Measurements from ENCODE around the gene PTPN5.
A peak's percentile ranks its signal among the peaks of the same experiment; 100 is the strongest.
"Not testable (repeated sequence)": the region's sequence is repeated elsewhere in the genome, so short reads cannot be mapped to it uniquely, and the experiment has no call there.

PTPN5 gene

GRCh38 chr11:18709414-18709813, 82.2 kb downstream of the PTPN5 start:
- no peak for DNase-seq (ENCODE audit: low spot score)

GRCh38 chr11:18707811-18708340, 83.7 kb downstream of the PTPN5 start:
- no peak for DNase-seq (ENCODE audit: low spot score)

DNA sequence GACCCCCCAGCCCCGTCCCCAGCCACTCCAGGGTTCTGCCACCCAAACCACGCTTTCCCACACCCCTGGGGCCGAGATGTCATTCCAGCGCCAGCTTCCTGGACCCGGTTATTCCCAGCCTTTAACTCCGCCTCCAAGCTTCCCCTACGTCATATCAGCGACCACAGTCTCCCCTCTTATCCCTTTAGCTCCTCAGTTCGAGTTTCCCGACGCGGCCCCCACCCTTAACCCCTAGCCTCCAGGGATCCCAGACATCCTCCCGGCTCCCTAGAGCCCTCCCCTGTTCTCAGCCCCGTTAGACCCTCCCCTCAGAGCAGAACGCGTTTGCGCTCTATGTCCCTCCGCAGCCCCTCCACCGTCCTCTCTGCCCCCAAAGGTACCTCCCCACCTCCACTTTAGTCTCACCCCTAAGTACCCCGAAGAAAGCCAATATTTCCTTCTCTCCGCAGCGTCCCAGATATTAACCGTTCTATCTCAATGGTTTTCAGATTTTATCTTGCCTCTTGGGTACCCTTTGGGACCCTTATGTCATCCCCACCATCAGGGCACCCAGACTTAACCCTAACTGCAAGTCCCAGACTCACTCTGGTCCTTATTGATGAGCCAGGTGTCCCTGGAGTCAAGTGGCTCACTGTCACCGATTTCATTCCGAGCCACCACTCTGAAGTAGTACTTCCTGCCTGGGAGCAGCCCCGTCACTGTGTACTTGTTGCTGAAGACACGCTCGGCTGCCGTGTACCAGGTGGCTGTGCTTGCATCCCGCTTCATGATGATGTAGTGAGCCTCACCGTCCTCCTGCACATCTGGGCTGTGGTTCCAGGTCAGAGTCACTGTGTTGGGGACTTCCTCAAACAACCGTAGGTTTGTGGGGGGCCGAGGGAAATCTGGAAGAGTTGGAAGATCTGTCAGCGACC, 85.0 kb downstream of the PTPN5 start:
- no peak for DNase-seq (ENCODE audit: low spot score)

DNA sequence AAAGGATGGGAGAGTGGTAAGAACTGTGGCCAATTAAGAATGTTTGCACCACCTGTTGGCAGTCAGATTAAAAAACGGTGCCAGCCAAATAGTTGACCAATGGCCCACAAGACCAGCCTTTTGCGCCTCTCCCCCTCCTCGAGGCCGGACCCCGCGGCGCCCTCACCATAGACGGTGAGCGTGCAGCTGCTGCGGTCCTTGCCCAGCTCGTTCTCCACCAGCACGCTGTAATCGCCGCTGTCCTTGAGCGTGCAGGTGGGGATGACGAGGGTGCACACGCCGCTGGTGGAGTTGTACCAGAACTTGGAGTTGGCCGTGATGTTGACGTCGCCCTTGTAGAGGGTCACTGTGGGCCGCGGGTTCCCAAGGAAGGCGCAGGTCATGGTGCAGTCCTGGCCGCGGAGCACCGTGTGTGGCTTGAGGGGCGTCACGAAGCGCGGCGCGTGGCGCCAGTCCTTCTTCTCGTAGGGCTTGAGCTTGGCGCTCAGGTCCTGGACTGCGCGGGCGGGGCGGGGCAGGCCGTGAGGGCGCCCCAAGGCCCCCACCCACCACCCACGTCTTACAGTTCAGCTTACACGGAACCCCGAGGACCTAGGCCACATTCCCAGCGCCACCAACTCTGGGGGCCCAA, 85.8 kb downstream of the PTPN5 start:
- no peak for DNase-seq (ENCODE audit: low spot score)

DNA sequence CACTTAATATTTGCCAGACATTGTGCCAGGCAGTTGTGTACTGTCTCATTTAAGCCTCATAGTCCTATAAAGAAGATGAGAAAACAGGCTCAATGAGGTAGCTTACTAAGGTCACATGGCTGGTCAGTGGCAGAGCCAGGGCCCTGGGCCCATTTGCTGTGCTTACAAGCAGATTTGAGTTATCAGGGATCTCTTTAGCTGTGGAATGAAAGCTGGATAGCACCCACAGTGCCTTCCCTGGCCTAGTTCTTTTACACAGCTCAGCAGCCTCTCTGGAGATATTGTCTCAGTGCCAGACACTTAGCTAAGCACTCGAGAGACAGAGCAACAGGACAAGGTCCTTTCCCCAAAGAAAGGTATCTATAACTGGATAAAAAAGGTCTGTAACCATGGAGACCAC, 86.9 kb downstream of the PTPN5 start:
- no peak for DNase-seq (ENCODE audit: low spot score)

GRCh38 chr11:18704045-18704645, 87.5 kb downstream of the PTPN5 start:
- DNase-seq (ENCODE audit: low spot score): no peak

GRCh38 chr11:18703001-18703763, 88.4 kb downstream of the PTPN5 start:
- DNase-seq (ENCODE audit: low spot score): no peak

- DNase-seq (ENCODE audit: low spot score): no peak
Observed at GRCh38 chr11:18701614-18702216, 89.9 kb downstream of the PTPN5 start.

GRCh38 chr11:18700872-18701271, 90.7 kb downstream of the PTPN5 start:
- DNase-seq (ENCODE audit: low spot score): no peak

DNA sequence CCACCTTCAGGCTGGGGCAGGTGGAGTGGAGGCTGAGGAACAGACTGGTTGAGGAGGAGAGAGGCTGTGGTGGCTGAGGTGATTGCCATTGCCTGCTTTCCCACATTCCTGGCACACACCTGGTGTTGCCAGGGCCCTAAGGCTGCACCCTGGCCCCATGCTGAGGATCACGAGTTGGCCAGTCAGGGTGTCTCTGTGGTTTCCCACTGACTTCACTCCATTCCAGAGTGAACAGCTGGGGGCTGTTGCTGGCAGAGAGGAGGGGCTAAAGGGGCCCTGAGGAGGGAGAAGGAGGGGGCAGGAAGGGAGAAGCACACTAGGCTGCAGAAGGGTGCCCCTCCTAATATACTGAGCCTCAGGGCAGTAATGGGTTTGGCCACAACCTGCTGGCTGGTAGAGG, 91.2 kb downstream of the PTPN5 start:
- no peak for DNase-seq (ENCODE audit: low spot score)

DNA sequence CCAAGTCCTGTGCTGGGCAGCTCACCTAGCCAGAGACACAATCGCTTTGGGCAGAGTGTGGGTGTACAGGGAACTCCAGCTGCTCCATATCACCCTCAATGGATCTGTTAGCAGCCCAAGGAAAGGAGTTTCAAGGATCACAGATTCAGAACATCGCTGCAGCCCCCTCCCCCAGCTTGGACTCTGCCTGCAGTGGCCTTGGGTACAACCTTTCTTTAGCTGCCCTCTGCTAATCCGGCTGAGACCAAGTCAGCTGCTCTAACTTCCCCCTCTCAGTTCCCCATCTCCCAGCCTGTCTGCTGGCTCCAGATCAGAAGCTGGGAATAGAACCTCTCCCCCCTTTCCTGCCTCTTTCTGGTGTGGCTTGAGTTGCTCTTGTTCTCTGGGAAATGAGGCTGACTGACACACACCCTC, 91.7 kb downstream of the PTPN5 start:
- DNase-seq (ENCODE audit: low spot score): no peak

- no peak for DNase-seq (ENCODE audit: low spot score)
Observed at GRCh38 chr11:18699269-18699596, 92.4 kb downstream of the PTPN5 start.

DNA sequence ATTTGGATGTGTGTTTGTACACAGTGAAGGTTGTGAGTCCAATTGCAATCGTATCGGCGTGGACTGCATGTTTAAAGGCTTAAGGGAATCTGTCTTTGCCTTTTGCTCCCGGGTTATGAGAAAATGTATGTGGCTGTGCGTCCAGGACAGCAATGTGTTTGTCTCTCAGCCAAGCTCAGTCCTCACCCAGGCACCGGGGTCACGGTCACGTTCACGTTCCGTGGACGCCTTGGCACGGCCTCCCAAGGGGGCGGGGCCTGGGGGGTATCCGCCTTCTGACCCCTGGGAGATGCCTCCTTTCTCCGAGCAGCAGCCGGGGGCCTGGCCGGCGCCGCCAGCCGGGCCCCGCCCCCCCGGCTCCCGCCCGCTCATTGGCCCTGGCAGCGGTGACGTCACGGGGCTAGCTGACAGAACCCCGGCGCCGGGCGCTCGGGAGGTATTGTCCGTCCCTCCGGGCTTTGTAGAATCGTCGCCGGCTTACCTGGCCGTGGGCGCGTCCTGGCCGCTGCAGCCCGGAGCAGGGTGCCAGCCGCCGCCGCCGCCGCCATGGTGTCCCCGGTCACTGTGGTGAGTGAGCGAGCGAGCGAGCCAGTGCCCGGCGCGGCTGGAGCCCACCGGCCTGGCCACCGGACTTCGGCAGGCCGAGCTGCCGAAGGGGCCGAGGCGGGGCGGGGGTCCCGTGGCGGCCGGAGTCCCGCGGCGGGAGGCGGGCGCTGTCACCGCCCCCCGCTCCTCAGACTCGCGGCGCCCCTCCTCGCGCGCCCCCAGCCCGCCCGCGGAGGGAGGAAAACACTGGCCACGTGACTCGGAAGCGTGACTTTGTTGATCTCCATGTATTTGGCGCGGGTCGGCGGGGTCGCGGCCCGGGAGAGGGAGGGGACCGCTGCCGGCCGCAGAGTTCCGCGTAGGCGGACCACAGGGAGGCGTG, 93.0 kb downstream of the PTPN5 start, which contains the start of gene TMEM86A:
TSS of gene TMEM86A (plus strand) at position 439 of the 928 bp plus-strand sequence. CDS start at position 547, 108 bp downstream.
- peak; percentile 85 for DNase-seq (ENCODE audit: low spot score)

DNA sequence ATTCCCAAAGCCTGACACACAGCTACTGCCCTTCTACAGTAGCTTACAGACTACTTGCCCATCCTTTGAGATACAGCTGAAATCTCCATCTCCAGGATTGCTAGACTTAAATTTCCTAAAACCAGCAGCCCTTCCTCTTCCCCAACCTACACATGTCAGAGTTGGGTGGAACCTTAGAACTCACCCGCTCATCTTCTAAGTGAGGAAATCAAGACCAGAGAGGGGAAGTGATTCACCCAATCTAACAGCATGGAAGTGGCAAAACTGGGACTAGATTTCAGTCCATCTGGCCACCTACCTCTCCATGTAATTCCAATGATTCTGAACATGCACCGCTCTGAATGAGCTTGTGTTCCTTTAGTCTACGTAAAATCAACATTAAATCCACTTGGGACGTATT, 94.0 kb downstream of the PTPN5 start:
- DNase-seq (ENCODE audit: low spot score): no peak

GRCh38 chr11:18696638-18697225, 94.9 kb downstream of the PTPN5 start:
- no peak for DNase-seq (ENCODE audit: low spot score)

DNA sequence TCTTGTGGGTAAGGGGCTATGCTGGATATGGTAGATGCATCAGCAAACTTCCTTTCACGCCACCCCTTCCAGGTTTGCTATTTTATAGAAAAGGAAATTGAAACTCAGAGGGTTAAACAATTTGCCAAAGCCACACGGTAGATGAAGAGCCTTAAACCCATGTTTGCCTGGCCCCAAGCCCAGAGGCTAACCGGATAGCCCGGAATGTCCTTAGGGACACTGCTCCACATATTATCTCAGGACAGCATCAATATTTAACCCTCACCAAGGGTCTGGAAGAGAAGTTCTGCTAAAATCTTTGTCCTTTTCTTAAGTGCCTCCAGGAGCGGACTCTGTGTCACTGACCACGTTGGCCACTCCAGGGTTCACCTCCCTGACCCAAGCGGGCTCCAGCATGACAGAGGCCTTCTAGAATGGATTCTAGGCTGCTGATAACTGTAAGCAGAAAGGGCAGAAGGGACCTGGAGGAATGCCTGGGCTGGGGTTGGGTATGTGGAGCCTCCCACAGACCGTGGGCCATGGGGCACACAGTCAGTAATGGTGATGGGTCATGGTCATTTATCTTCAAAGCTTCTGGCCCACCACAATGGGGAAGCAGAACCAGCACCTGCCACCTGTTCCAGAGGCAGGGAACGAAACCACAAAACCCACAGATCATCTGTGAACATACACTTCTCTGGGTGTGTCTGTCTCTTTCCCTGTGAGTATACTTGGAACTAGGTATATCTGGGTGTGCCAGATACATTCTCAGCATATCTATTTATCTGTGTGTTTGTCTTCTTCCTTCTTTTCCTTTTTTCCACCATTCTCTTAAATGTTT, 98.4 kb downstream of the PTPN5 start:
- DNase-seq (ENCODE audit: low spot score): no peak

DNA sequence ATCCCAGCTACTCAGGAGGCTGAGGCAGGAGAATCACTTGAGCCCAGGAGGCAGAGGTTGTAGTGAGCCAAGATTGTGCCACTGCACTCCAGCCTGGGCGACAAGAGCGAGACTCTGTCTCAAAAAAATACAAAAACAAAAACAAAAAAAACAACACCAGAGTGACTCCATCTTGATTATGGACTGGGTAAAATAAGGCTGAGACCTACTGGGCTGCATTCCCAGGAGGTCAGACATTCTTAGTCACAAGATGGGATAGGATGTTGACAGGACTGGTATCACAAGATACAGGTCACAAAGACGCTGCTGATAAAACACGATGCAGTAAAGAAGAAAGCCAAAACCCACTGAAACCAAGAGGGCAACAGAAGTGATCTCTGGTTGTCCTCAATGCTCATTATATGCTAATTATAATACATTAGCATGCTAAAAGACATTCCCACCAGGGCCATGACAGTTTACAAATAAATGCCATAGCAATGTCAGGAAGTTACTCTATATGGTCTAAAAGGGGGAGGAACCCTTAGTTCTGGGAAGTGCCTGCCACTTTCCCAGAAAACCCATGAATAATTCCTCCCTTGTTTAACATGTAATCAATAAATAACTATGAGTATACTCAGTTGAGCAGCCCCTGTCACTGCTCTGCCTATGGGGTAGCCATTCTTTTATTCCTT, 100.0 kb downstream of the PTPN5 start:
- DNase-seq (ENCODE audit: low spot score): not testable (repeated sequence)

DNA sequence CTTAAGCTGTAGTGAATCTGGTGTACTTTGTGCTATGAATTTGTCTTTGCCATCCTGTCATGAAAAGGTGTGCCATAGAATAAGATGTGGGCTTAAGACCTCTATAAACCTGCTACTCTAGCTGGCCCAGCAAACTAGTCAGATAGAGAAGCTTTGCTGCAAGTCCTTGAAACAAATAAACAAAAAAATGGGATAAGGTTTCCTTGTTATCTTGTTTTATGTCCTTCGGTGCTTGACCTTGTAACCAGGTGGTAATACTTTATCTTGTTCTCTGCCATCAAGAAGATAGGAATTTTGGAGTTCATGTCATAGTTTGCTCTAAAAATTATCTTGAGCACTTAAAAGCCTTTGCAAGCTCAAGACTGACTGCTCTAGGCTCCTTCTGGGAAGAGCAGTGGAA, 107.3 kb downstream of the PTPN5 start:
- DNase-seq (ENCODE audit: low spot score): no peak

- DNase-seq (ENCODE audit: low spot score): no peak
Observed at GRCh38 chr11:18682466-18682865, 109.1 kb downstream of the PTPN5 start.
